Ovary (tissue), 9 donors: Measurements from ENCODE around the gene ZNF569. TPM values are rescaled to one million over a fixed set of nuclear protein-coding genes. Genes with fewer than 3 reads are reported as not detected.
A peak's percentile ranks its signal among the peaks of the same experiment; 100 is the strongest.
"Not testable (repeated sequence)": the region's sequence is repeated elsewhere in the genome, so short reads cannot be mapped to it uniquely, and the experiment has no call there.

Experiments
- DNase-seq, 5 donors: peaks; one replicate each; pipeline ENCODE4 v3.0.0-alpha.2; 2019 to 2020
- H3K27ac ChIP-seq, 2 donors: fragments of 200-600 bp; one replicate each; pipeline versions ENCODE4 v1.5.1 to v1.8.0; 2019 to 2022
- H3K27me3 ChIP-seq: fragments of 200-600 bp; one replicate; pipeline ENCODE4 v1.8.0; 2022
- H3K36me3 ChIP-seq: fragments of 200-600 bp; sonication (generic); one replicate; pipeline ENCODE4 v1.5.1; 2019
- H3K4me1 ChIP-seq: one replicate; pipeline ENCODE4 v1.8.1; 2013; ENCODE audit warnings: mild to moderate bottlenecking, moderate library complexity; ENCODE audit not compliant: insufficient read depth
- H3K4me3 ChIP-seq: fragments of 200-600 bp; sonication (generic); one replicate; pipeline ENCODE4 v1.5.1; 2017
- H3K9me3 ChIP-seq, 2 donors: fragments of 200-600 bp in 1 of 2; sonication (generic) in 1 of 2; one replicate each; pipeline versions ENCODE4 v1.5.1 to v1.8.1; 2013 to 2019; ENCODE audit warnings: mild to moderate bottlenecking in 1 of 2, moderate library complexity in 1 of 2
- EP300 ChIP-seq: sonication (generic); formaldehyde crosslinking; IDR thresholded peaks from one replicate; pipeline ENCODE4 v1.6.1; 2017; ENCODE audit warnings: antibody characterized with exemption
- POLR2A ChIP-seq: fragments of 450-650 bp; IDR thresholded peaks from one replicate; pipeline ENCODE4 v1.6.1; 2017; ENCODE audit warnings: antibody characterized with exemption, mild to moderate bottlenecking, moderate library complexity
- WGBS, 3 donors: extraction: QIAGEN DNeasy Blood & Tissue Kit in 1 of 3; methylation state at CpG; one replicate each; pipeline versions ENCODE4 v1.1.5 to v1.1.7; 2013 to 2017; 5-methylcytosine and 5-hydroxymethylcytosine counted together
- intact Hi-C, 4 donors: fragments of 100-400 bp; cut with DNase I; formaldehyde crosslinking; loops; one replicate each; pipeline versions ENCODE4 v1.11.0 to v1.15.1; 2022 to 2023
- polyA plus RNA-seq, 2 donors: library from polyadenylated mRNA; stranded (reverse); fragments of 200-250 nt in 1 of 2; fragments of 350-450 nt in 1 of 2; fragmentation: Illumina TruSeq in 1 of 2; extraction: RNeasy Lipid Tissue Mini Kit (QIAGEN cat#74804) in 1 of 2; gene quantifications; one replicate each; pipeline ENCODE4 v1.2.3, GENCODE V29; 2013 to 2014
- total RNA-seq, 7 donors: library from RNA; depleted of rRNA in 2 of 7; stranded (reverse); fragments of >200 nt in 2 of 7; fragmentation: NEBNext Ultra II Directional in 3 of 7; extraction: Animal tissue kit (Norgen Biotek cat#: 25700) in 3 of 7; gene quantifications; one replicate each; pipeline versions ENCODE4 v1.1.0 to v1.2.4, GENCODE V29; 2016 to 2023
- TF ChIP-seq, protein P1 (sequence below), 3 donors: fragments of 450-650 bp in 2 of 3; fragments of 200-600 bp in 1 of 3; IDR thresholded peaks; one replicate each; pipeline versions ENCODE4 v1.5.1 to v1.8.0; 2016 to 2022; ENCODE audit warnings: antibody characterized with exemption in 3 of 3, mild to moderate bottlenecking in 1 of 3
- donor health status: DM: no; HTN: no; CAD: no; lungs with moderate emphysema.
- donor health status: DM: no; HTN: no; CAD: no.
- donor health status: Bipolar disorder and iron deficiency.
- donor health status: DM: yes; HTN: yes; CAD: no.
- donor health status: DM: no; HTN: no; CAD: no.
- donor health status: DM: yes; HTN: yes; CAD: no.

ZNF569 gene
- total and polyA plus RNA-seq, 9 donors: 3.9 to 11.0 (median 8.9) TPM

DNA sequence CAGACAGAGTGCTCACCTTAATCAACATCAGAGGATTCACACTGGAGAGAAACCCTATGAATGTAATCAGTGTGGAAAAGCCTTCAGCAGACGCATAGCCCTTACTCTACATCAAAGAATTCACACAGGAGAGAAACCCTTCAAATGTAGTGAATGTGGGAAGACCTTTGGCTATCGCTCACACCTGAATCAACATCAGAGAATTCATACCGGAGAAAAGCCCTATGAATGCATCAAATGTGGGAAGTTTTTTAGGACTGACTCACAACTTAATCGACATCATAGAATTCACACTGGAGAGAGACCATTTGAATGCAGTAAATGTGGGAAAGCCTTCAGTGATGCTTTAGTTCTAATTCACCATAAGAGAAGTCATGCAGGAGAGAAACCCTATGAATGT lies 78.0 kb downstream of the ZNF569 start:
- intact Hi-C loops: no loop called here

DNA sequence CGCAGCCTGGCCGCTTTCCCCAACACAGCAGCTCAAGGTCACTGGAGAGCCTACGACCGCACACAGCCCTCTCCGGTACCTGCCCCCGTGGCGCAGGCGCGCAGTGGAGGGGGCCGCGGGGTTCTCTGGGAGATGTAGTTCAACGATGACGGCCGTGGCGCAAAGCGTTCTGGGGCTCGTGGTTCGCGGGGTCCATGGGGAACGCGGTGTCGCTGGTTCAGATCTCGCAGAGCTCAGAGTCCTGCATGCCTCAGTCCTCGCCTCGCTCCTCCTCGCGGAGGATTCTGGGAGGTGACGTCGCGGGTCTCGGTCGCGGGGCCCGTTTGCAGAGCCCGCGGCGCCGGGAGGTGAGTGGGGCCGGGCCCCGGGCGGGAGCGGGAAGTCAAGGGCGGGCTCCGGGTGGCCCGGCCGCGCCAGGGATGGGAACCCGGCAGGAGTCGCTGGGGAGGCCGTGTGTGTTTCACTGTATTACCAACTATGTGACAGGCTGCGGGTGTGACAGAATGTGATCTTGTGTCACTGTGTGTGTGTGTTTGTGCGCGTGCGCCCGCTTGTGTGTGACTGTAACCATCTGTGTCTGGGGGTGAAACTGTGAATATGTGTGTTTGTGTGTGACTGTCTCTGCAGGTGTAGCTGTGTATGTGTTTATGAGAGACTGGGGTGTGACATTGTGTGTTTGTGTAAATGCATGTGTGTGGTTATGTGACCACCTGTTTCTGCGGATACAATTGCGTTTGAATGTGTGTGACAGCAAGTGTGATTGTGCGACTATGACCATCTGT lies 96.2 kb downstream of the ZNF569 start, which contains the start of gene ZNF527:
Gene ZNF527 (plus strand): TSS at position 220 of the 782 bp plus-strand sequence. CDS start 3,100 bp downstream, outside the sequence.
- TF ChIP-seq POLR2A (peak; percentile 56), EP300 (no peak)
- TF ChIP-seq, protein P1, sequence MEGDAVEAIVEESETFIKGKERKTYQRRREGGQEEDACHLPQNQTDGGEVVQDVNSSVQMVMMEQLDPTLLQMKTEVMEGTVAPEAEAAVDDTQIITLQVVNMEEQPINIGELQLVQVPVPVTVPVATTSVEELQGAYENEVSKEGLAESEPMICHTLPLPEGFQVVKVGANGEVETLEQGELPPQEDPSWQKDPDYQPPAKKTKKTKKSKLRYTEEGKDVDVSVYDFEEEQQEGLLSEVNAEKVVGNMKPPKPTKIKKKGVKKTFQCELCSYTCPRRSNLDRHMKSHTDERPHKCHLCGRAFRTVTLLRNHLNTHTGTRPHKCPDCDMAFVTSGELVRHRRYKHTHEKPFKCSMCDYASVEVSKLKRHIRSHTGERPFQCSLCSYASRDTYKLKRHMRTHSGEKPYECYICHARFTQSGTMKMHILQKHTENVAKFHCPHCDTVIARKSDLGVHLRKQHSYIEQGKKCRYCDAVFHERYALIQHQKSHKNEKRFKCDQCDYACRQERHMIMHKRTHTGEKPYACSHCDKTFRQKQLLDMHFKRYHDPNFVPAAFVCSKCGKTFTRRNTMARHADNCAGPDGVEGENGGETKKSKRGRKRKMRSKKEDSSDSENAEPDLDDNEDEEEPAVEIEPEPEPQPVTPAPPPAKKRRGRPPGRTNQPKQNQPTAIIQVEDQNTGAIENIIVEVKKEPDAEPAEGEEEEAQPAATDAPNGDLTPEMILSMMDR (IDR thresholded peaks at IDR 0.05): peak in 1 of 3 donors; percentile 10
- Histone ChIP-seq H3K36me3 (no peaks in the 10 kb centered on the region), H3K27ac (peak within 1 kb of the TSS; percentile 48 to 71), H3K9me3 (peaks cover 0 to 18% of the 10 kb centered on the region in 2 donors), H3K4me1 (no peaks in the 10 kb centered on the region), H3K4me3 (peak within 1 kb of the TSS; percentile 80), H3K27me3 (no peaks in the 10 kb centered on the region)
- intact Hi-C loops: no loop called here
- peak; percentile 96 to 98 (median 96) for DNase-seq
- WGBS, 3 donors: 1 to 2% (median 1%) methylated on average over 47 to 58 of the region's 58 CpGs

More for the DNA sequence above, 78.0 kb downstream of the ZNF569 start:
- no peaks in the 10 kb centered on the region for H3K4me1 ChIP-seq
- no peaks in the 10 kb centered on the region for H3K27me3 ChIP-seq
- H3K9me3 ChIP-seq: peaks cover 6 to 54% of the 10 kb centered on the region in 2 donors
- no peak overlapping the region for H3K4me3 ChIP-seq
- DNase-seq: no peak
- no peak overlapping the region for H3K27ac ChIP-seq
- 94 to 99% (median 97%) methylated on average over 4 of the region's 4 CpGs for WGBS, 3 donors
- H3K36me3 ChIP-seq: no peaks in the 10 kb centered on the region
- TF ChIP-seq, protein P1 (IDR thresholded peaks at IDR 0.05): no peak
- no peak for TF ChIP-seq POLR2A
- TF ChIP-seq EP300: no peak

DNA sequence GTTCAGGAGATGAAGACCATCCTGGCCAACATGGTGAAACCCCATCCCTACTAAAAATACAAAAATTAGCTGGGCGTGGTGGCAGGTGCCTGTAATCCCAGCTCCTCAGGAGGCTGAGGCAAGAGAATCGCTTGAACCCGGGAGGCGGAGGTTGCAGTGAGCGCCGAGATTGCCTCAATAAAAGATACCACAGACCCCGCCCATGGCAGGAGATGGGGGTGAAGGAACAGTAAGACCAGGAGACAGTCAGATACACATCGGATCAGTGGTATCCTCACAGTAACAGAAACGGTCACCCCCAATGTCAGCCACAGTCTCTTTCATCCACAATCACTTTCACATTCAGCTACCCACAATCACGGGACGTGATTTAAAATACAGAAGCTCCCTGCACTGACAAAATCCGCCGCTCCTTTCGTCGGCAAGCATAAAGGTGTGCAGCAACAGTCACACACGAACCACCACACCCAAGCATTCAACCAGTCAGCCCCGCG lies 96.8 kb downstream of the ZNF569 start:
- Histone ChIP-seq H3K4me3 (peak overlapping the region; percentile 80), H3K9me3 (peaks cover 0 to 12% of the 10 kb centered on the region in 2 donors), H3K27ac (peak overlapping the region in 1 of 2 donors; percentile 71)
- WGBS, 3 donors: 6 to 9% (median 7%) methylated on average over 18 of the region's 18 CpGs
- DNase-seq, H3K27me3 ChIP-seq, intact Hi-C loops, H3K4me1 ChIP-seq, H3K36me3 ChIP-seq: not testable (repeated sequence)

DNA sequence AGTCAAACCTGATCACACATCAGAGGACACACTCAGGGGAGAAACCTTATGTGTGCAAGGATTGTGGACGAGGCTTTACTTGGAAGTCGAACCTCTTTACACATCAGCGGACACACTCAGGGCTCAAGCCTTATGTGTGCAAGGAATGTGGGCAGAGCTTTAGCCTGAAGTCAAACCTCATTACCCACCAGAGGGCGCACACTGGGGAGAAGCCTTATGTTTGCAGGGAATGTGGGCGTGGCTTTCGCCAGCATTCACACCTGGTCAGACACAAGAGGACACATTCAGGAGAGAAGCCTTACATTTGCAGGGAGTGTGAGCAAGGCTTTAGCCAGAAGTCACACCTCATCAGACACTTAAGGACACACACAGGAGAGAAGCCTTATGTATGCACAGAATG lies 104.5 kb downstream of the ZNF569 start:
- no peak overlapping the region for H3K4me3 ChIP-seq
- no peaks in the 10 kb centered on the region for H3K27me3 ChIP-seq
- H3K36me3 ChIP-seq: no peaks in the 10 kb centered on the region
- DNase-seq: no peak
- peaks cover 0 to 3% of the 10 kb centered on the region in 2 donors for H3K9me3 ChIP-seq
- no peak overlapping the region for H3K27ac ChIP-seq
- no peaks in the 10 kb centered on the region for H3K4me1 ChIP-seq
- TF ChIP-seq, protein P1 (IDR thresholded peaks at IDR 0.05): no peak
- TF ChIP-seq EP300 (no peak), POLR2A (no peak)
- 89 to 94% (median 91%) methylated on average over 6 of the region's 6 CpGs for WGBS, 3 donors
- intact Hi-C loops: no loop called here

DNA sequence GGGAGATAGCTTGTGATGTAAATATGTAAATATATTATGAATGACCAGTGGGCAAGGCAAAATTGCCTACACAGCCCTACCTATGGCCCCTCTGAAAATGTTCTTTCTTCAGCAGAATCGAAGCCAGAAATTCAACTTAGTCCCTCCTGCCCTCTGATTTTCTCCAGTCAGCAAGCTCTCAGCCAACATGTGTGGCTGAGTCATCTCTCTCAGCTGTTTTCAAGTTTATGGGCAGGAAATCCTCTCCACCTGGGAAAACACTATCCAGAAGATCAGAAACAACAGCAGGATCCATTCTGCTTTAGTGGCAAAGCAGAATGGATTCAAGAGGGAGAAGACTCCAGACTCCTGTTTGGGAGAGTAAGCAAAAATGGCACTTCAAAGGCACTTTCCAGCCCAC lies 105.2 kb downstream of the ZNF569 start:
- Histone ChIP-seq H3K4me3 (no peak overlapping the region), H3K27me3 (no peaks in the 10 kb centered on the region), H3K4me1 (no peaks in the 10 kb centered on the region), H3K36me3 (no peaks in the 10 kb centered on the region), H3K9me3 (peaks cover 0 to 3% of the 10 kb centered on the region in 2 donors), H3K27ac (no peak overlapping the region)
- TF ChIP-seq EP300: no peak
- TF ChIP-seq, protein P1 (IDR thresholded peaks at IDR 0.05): no peak
- no peak for TF ChIP-seq POLR2A
- intact Hi-C loops: no loop called here
- DNase-seq: no peak
- 79 to 84% (median 80%) methylated on average over 1 of the region's 1 CpG for WGBS, 3 donors
